ENCODE results near the gene KBTBD8. TPM values are rescaled to one million over a fixed set of nuclear protein-coding genes. Genes with fewer than 3 reads are reported as not detected.

KBTBD8 gene
- total RNA-seq, 3 donors from 2014 or later (not counting 1 experiment from before 2014, with no cell fraction given), result 8.6 to 11.8 (median 10.8) TPM

DNA sequence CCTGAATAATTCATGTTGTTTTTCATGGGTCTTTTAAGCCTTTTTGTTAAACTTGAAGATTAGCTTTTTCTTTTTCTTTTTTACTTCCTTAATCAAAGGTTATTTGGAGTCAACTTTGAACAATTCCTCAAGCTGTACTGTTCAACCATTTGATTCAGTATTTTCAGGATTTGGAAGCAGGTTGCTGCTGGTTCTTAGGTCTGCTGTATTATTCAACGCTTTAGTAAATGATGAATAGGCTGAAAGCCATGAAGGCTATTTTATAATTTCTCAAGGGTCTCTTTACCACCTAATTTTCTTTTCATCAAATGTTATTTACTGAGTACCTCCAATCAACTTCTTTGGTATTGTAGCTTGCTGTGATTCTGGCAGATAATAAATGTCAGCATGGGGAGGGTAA, 45.8 kb upstream of the KBTBD8 start:
- no peaks in the 10 kb centered on the region for H3K9me3 Mint-ChIP-seq
- no peak for DNase-seq
- no peak overlapping the region for H3K27ac Mint-ChIP-seq
- no peak overlapping the region for H3K27ac ChIP-seq (ENCODE audit: low read length)
- no peak overlapping the region for H3K4me3 Mint-ChIP-seq
- no peak overlapping the region for H3K4me3 ChIP-seq (ENCODE audit: low read length)
- no peaks in the 10 kb centered on the region for H3K4me1 ChIP-seq (ENCODE audit: control insufficient read depth, insufficient read depth, low read length)
- WGBS (ENCODE audit: insufficient coverage), result no CpG with 5 or more reads among the region's 1 CpG
- no peaks in the 10 kb centered on the region for H3K9me3 ChIP-seq (ENCODE audit: control insufficient read depth, insufficient read depth, low read length)
- H3K36me3 Mint-ChIP-seq, result no peaks in the 10 kb centered on the region
- no peak for ATAC-seq
- no peaks in the 10 kb centered on the region for H3K36me3 ChIP-seq (ENCODE audit: control insufficient read depth, insufficient read depth, low read length)
- H3K4me1 Mint-ChIP-seq, result no peaks in the 10 kb centered on the region
- intact Hi-C loops (cut with micrococcal nuclease), result no loop called here
- no peak for TF ChIP-seq CTCF (IDR thresholded peaks at IDR 0.05)
- H3K27me3 ChIP-seq (ENCODE audit: control insufficient read depth, insufficient read depth, low read length), result no peaks in the 10 kb centered on the region
- peaks cover 14 to 45% of the 10 kb centered on the region in 2 donors for H3K27me3 Mint-ChIP-seq (ENCODE audit: low read depth in 2 of 2)

DNA sequence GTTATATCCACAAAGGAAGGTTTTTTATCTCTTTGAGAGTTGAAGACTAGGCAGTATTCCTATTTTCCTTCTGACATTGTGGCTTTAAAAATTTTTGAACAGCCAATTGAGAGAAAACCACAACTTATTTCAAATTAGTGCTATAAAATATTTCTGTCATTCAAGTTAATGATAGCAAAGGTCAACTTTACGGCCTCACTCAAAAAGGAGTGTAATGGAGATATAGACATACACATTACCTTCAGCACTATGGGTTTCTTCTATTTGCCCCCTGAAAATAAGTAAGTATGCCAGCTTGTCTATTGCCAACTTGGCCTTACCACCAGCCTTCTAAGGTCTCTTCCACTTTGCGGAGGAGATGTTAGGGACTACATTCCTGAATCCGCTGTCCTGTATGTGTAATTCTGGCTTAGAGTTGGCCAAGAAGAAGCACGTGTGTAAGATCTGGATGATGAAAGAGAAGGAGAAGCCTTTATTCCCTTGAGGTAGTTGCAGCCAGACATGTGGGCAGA, 44.1 kb upstream of the KBTBD8 start:
- no peak for DNase-seq
- ATAC-seq, result no peak
- Mint-ChIP-seq H3K27me3 (ENCODE audit: low read depth in 2 of 2) (peaks cover 20 to 53% of the 10 kb centered on the region in 2 donors), H3K27ac (no peak overlapping the region), H3K4me3 (no peak overlapping the region), H3K36me3 (no peaks in the 10 kb centered on the region), H3K4me1 (no peaks in the 10 kb centered on the region), H3K9me3 (no peaks in the 10 kb centered on the region)
- no peaks in the 10 kb centered on the region for H3K4me1 ChIP-seq (ENCODE audit: control insufficient read depth, insufficient read depth, low read length)
- no peak for TF ChIP-seq CTCF (IDR thresholded peaks at IDR 0.05)
- no peak overlapping the region for H3K27ac ChIP-seq (ENCODE audit: low read length)
- H3K27me3 ChIP-seq (ENCODE audit: control insufficient read depth, insufficient read depth, low read length), result no peaks in the 10 kb centered on the region
- H3K36me3 ChIP-seq (ENCODE audit: control insufficient read depth, insufficient read depth, low read length), result no peaks in the 10 kb centered on the region
- intact Hi-C loops (cut with micrococcal nuclease), result no loop called here
- 94% methylated on average over 4 of the region's 4 CpGs for WGBS (ENCODE audit: insufficient coverage)
- H3K4me3 ChIP-seq (ENCODE audit: low read length), result no peak overlapping the region
- H3K9me3 ChIP-seq (ENCODE audit: control insufficient read depth, insufficient read depth, low read length), result no peaks in the 10 kb centered on the region

DNA sequence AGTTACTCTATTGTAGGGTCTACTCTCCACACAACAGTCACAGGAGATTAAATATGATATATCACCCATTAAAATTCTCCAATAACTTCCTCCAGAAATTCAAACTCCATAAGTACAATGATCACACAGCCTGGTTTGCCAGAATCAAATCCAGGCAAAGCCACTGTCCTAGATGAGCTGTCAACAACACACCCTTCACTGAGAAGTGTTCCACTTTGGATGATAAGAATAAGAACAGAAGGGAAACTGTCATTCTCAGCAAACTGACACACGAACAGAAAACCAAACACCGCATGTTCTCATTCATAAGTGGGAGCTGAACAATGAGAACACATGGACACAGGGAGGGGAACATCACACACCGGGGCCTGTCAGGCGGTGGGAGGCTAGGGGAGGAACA, 41.4 kb upstream of the KBTBD8 start:
- Mint-ChIP-seq H3K36me3 (no peaks in the 10 kb centered on the region), H3K4me1 (no peaks in the 10 kb centered on the region), H3K27ac (no peak overlapping the region), H3K27me3 (ENCODE audit: low read depth in 2 of 2) (peaks cover 24 to 59% of the 10 kb centered on the region in 2 donors), H3K9me3 (no peaks in the 10 kb centered on the region), H3K4me3 (no peak overlapping the region)
- TF ChIP-seq CTCF (IDR thresholded peaks at IDR 0.05), result no peak
- intact Hi-C loops (cut with micrococcal nuclease), result no loop called here
- Histone ChIP-seq H3K4me3 (ENCODE audit: low read length) (no peak overlapping the region), H3K36me3 (ENCODE audit: control insufficient read depth, insufficient read depth, low read length) (no peaks in the 10 kb centered on the region), H3K4me1 (ENCODE audit: control insufficient read depth, insufficient read depth, low read length) (no peaks in the 10 kb centered on the region), H3K27ac (ENCODE audit: low read length) (no peak overlapping the region), H3K9me3 (ENCODE audit: control insufficient read depth, insufficient read depth, low read length) (no peaks in the 10 kb centered on the region), H3K27me3 (ENCODE audit: control insufficient read depth, insufficient read depth, low read length) (no peaks in the 10 kb centered on the region)
- DNase-seq (no peak), ATAC-seq (no peak)
- 96% methylated on average over 4 of the region's 4 CpGs for WGBS (ENCODE audit: insufficient coverage)

GRCh38 chr3:66957367-66957766, 40.7 kb upstream of the KBTBD8 start:
- H3K27me3 Mint-ChIP-seq (ENCODE audit: low read depth in 2 of 2), result peaks cover 30 to 65% of the 10 kb centered on the region in 2 donors
- ATAC-seq (no peak), DNase-seq (no peak)
- Histone ChIP-seq H3K9me3 (ENCODE audit: control insufficient read depth, insufficient read depth, low read length) (no peaks in the 10 kb centered on the region), H3K27ac (ENCODE audit: low read length) (no peak overlapping the region), H3K4me1 (ENCODE audit: control insufficient read depth, insufficient read depth, low read length) (no peaks in the 10 kb centered on the region), H3K27me3 (ENCODE audit: control insufficient read depth, insufficient read depth, low read length) (no peaks in the 10 kb centered on the region), H3K36me3 (ENCODE audit: control insufficient read depth, insufficient read depth, low read length) (no peaks in the 10 kb centered on the region), H3K4me3 (ENCODE audit: low read length) (no peak overlapping the region)
- H3K4me3 Mint-ChIP-seq, result no peak overlapping the region
- H3K9me3 Mint-ChIP-seq, result no peaks in the 10 kb centered on the region
- 79% methylated on average over 5 of the region's 5 CpGs for WGBS (ENCODE audit: insufficient coverage)
- no peak for TF ChIP-seq CTCF (IDR thresholded peaks at IDR 0.05)
- H3K36me3 Mint-ChIP-seq, result no peaks in the 10 kb centered on the region
- no peak overlapping the region for H3K27ac Mint-ChIP-seq
- intact Hi-C loops (cut with micrococcal nuclease), result no loop called here
- no peaks in the 10 kb centered on the region for H3K4me1 Mint-ChIP-seq
